WERI-Rb-1 (cell line): ENCODE results near the gene PCGF3.
"Not testable (repeated sequence)": the region's sequence is repeated elsewhere in the genome, so short reads cannot be mapped to it uniquely, and the experiment has no call there.

Experiments
- DNase-seq: peaks from one replicate; pipeline ENCODE4 v3.0.0-alpha.2; 2020
- H3K27ac ChIP-seq: fragments of 250-450 bp; sonication (Bioruptor Pico); 2 replicates; pipeline ENCODE4 v1.5.1; 2020; ENCODE audit warnings: mild to moderate bottlenecking, moderate library complexity
- H3K27me3 ChIP-seq: fragments of 250-450 bp; sonication (Bioruptor Pico); 2 replicates; pipeline ENCODE4 v1.5.1; 2021; ENCODE audit warnings: mild to moderate bottlenecking, low read depth, moderate library complexity; ENCODE audit not compliant: insufficient read depth, severe bottlenecking
- H3K36me3 ChIP-seq: fragments of 250-450 bp; sonication (Bioruptor Pico); 2 replicates; pipeline ENCODE4 v1.5.1; 2020; ENCODE audit warnings: mild to moderate bottlenecking, moderate library complexity
- H3K4me3 ChIP-seq: 2 replicates; pipeline ENCODE4 v1.5.1; 2011; ENCODE audit warnings: low read depth, mild to moderate bottlenecking, control low read depth, low read length
- H3K9me3 ChIP-seq: fragments of 250-450 bp; sonication (Bioruptor Pico); 2 replicates; pipeline ENCODE4 v1.5.1; 2021; ENCODE audit warnings: mild to moderate bottlenecking, moderate library complexity; ENCODE audit not compliant: severe bottlenecking
- TF ChIP-seq, protein P1 (sequence below): IDR thresholded peaks from 2 replicates; pipeline ENCODE4 v1.5.1; 2011; ENCODE audit warnings: low read depth, mild to moderate bottlenecking, control low read depth, inconsistent platforms, low read length

The PCGF3 gene

DNA sequence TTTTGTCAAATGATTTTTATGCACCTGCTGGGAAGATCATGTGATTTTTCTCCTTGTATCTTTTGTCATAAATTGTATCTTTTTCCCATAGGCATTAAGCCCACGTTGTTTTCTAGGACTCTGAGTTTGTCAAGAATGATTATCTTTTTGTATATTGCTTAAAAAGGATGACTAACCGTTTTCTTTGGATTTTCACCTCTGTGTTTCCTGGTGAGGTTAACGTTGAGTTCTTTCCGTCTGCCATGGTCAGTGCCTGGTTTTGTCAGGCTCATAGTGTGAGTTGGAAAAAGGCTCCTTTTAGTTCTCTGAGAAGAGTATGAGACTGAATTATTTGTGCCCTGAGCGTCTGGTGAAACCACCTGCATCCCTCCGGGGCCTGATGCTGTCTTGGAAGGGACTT is 21.9 kb downstream of the PCGF3 start:
- no peaks in the 10 kb centered on the region for H3K9me3 ChIP-seq
- TF ChIP-seq, protein P1, sequence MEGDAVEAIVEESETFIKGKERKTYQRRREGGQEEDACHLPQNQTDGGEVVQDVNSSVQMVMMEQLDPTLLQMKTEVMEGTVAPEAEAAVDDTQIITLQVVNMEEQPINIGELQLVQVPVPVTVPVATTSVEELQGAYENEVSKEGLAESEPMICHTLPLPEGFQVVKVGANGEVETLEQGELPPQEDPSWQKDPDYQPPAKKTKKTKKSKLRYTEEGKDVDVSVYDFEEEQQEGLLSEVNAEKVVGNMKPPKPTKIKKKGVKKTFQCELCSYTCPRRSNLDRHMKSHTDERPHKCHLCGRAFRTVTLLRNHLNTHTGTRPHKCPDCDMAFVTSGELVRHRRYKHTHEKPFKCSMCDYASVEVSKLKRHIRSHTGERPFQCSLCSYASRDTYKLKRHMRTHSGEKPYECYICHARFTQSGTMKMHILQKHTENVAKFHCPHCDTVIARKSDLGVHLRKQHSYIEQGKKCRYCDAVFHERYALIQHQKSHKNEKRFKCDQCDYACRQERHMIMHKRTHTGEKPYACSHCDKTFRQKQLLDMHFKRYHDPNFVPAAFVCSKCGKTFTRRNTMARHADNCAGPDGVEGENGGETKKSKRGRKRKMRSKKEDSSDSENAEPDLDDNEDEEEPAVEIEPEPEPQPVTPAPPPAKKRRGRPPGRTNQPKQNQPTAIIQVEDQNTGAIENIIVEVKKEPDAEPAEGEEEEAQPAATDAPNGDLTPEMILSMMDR, result no peak
- no peak for DNase-seq
- H3K27me3 ChIP-seq, result no peaks in the 10 kb centered on the region
- peaks cover 27% of the 10 kb centered on the region for H3K36me3 ChIP-seq
- no peak overlapping the region for H3K4me3 ChIP-seq
- H3K27ac ChIP-seq, result no peak overlapping the region

DNA sequence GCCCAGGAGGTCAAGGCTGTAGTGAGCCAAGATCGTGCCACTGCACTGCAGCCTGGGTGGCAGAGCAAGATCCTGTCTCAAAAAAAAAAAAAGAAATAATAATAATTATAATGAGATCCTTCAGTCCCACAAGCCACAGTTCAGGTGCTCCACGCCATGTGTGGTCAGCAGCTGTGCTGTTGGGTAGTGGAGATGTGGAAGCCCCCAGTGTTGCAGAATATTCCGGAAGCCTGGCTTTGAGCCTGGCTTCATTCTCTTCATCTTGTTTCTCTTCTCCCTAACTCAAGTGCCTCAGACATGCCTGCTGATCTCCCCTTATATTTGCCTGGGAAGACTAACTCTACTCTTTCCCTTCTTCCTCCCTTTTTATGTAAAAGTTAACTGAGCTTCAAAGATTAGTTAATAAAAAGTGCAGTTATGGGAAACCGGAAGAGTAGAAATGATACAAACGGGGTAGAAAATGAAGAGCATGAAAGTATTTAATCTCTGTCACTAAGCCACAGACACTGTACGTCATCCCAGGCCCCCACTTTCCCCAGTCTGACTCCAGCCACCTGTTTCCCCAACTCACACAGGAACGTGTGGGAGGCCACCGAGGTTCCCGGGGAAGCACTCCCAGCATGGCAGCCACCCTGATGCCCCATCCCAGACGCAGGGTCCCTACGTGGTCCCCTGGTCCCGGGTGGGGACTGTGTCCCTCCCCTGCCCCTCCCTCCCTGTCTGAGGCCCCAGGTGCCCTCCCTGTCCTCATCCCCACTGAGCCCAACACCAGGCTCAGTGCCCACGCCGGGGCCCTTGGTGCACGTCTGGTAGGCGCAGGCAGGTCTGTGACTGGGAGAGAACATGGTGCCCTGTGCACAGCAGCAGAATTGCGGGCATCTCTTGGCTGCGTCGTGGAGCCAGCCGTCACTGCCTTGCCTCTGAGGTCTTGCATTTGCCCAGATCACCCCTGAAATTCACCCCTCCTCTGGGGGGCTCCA is 24.0 kb downstream of the PCGF3 start:
- no peak for DNase-seq
- Histone ChIP-seq H3K27me3 (no peaks in the 10 kb centered on the region), H3K4me3 (no peak overlapping the region), H3K9me3 (no peaks in the 10 kb centered on the region), H3K36me3 (peaks cover 38% of the 10 kb centered on the region), H3K27ac (no peak overlapping the region)
- TF ChIP-seq, protein P1, result no peak

DNA sequence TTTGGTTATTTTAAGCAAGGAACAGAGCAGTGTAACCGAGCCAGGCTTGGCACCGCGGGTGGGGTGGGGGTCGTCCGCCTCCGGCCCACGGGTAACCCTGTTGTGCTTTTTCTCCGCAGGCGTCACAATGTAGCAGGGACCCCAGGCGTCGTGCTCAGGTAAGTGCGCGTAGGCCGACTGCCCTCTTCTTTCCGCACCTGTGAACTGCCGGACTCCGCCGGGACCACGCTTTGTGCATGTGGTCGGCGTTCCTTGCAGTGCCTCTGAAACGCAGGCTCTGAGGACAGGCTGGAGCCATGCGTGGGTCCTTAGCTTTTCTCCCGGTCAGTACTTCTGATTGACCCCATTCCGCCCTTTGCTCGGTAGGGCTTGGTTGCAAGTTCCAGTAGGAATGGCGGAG is 24.9 kb downstream of the PCGF3 start:
- Histone ChIP-seq H3K9me3 (no peaks in the 10 kb centered on the region), H3K27me3 (no peaks in the 10 kb centered on the region), H3K4me3 (no peak overlapping the region), H3K27ac (no peak overlapping the region), H3K36me3 (peaks cover 46% of the 10 kb centered on the region)
- TF ChIP-seq, protein P1, result no peak
- DNase-seq, result no peak

DNA sequence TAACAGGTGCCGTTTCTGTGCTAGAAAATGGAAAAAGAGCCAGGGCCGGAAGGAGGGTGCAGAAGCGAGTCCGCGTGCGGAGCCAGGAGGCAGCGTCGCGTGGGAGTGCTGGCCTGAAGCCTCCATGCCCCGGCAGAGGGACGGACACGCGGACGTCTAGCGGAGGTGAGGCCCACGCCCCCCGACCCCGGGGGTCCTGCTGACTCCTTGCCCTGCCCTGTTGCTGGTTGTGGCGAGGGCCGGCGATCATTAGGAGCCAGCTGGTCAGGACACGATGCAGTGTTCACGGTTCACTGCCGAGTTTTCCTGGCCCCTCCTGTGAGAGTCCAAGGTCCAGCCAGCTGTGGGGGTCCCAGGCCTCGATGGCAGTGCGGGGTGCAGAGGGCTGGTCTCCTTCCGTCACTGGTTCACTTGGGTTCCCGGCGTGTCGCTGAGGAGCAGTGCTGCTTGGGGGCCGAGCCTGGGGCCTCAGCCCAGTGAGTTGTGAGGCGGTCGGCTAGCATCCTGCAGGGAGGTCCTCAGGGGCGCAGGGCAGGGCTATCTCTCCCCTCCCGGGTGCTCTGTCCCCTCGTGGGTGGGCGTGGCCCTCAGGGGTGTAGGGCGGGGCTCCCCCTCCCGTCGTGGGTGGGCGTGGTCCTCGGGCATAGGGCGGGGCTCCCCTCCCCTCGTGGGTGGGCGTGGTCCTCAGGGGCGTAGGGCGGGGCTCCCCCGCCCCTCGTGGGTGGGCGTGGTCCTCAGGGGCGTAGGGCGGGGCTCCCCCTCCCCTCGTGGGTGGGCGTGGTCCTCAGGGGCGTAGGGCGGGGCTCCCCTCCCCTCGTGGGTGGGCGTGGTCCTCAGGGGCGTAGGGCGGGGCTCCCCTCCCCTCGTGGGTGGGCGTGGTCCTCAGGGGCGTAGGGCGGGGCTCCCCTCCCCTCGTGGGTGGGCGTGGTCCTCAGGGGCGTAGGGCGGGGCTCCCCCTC is 25.6 kb downstream of the PCGF3 start:
- H3K9me3 ChIP-seq, H3K27me3 ChIP-seq, H3K27ac ChIP-seq, DNase-seq, H3K4me3 ChIP-seq: not testable (repeated sequence)
- peaks cover 53% of the 10 kb centered on the region for H3K36me3 ChIP-seq

DNA sequence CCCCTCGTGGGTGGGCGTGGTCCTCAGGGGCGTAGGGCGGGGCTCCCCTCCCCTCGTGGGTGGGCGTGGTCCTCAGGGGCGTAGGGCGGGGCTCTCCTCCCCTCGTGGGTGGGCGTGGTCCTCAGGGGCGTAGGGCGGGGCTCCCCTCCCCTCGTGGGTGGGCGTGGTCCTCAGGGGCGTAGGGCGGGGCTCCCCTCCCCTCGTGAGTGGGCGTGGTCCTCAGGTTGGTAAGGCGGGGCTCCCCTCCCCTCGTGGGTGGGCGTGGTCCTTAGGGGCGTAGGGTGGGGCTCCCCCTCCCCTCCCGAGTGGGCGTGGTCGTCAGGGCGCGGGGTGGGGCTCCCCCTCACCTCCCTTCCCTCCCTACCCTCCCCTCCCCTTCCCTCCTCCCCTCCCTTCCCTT is 26.3 kb downstream of the PCGF3 start:
- peaks cover 53% of the 10 kb centered on the region for H3K36me3 ChIP-seq
- not testable (repeated sequence) for H3K4me3 ChIP-seq, H3K27me3 ChIP-seq, H3K27ac ChIP-seq, DNase-seq, H3K9me3 ChIP-seq

DNA sequence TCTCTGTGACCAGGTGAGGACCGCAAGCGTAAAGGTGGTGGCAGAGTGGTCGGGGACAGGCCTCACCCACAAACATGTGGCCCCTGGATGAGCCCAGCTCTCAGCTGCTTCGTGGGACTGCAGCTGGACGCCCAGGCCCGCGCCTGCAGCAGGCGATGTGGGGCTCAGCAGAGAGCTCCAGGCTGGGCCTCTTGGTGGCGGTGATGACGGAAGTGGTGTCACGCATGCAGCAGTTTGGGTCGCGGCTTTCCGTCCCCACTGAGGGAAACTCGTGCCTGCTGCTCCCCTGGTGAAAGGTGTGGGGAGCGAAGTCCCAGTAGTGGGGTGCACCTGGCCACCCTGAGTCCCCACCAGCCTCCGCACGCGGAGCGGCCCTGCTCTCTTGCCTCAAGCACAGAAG is 26.9 kb downstream of the PCGF3 start:
- DNase-seq, result no peak
- H3K9me3 ChIP-seq, result no peaks in the 10 kb centered on the region
- H3K27ac ChIP-seq, result no peak overlapping the region
- TF ChIP-seq, protein P1, result no peak
- H3K36me3 ChIP-seq, result peaks cover 57% of the 10 kb centered on the region
- no peak overlapping the region for H3K4me3 ChIP-seq
- H3K27me3 ChIP-seq, result no peaks in the 10 kb centered on the region
